Astrocyte (in vitro differentiated cells and primary cell): ENCODE measurements around the gene ZNF322. TPM values are rescaled to one million over a fixed set of nuclear protein-coding genes. Genes with fewer than 3 reads are reported as not detected.

Experiments used
- DNase-seq: peaks from one replicate; pipeline ENCODE4 v3.0.0-alpha.2; 2010; ENCODE audit warnings: low read depth
- FAIRE-seq: peaks from 2 replicates; lab custom pipeline; 2011; peaks lifted over from hg19 to GRCh38; lab: Jason Lieb, UNC
- H2AFZ ChIP-seq: 2 replicates; pipeline ENCODE4 v1.6.0; 2012; ENCODE audit warnings: low read depth, low read length, inconsistent platforms
- H3K27ac ChIP-seq: 2 replicates; pipeline ENCODE4 v1.5.1; 2011; ENCODE audit warnings: low read depth, low read length, inconsistent platforms
- H3K27me3 ChIP-seq: 2 replicates; pipeline ENCODE4 v1.6.0; 2011; ENCODE audit warnings: low read length, inconsistent platforms; ENCODE audit not compliant: insufficient read depth
- H3K36me3 ChIP-seq: 2 replicates; pipeline ENCODE4 v1.5.1; 2011; ENCODE audit warnings: low read length, inconsistent platforms; ENCODE audit not compliant: insufficient read depth
- H3K4me1 ChIP-seq: 2 replicates; pipeline ENCODE4 v1.5.1; 2011; ENCODE audit warnings: low read length, inconsistent platforms; ENCODE audit not compliant: insufficient read depth
- H3K4me2 ChIP-seq: 2 replicates; pipeline ENCODE4 v1.6.0; 2012; ENCODE audit warnings: low read length, inconsistent platforms
- H3K4me3 ChIP-seq: 2 replicates; pipeline ENCODE4 v1.5.1; 2011; ENCODE audit warnings: low read depth, mild to moderate bottlenecking, low read length, inconsistent platforms; ENCODE audit not compliant: insufficient read depth
- H3K79me2 ChIP-seq: 2 replicates; pipeline ENCODE4 v1.6.0; 2012; ENCODE audit warnings: mild to moderate bottlenecking, low read length, inconsistent platforms; ENCODE audit not compliant: insufficient read depth
- H3K9ac ChIP-seq: 2 replicates; pipeline ENCODE4 v1.6.0; 2012; ENCODE audit warnings: mild to moderate bottlenecking, low read length, inconsistent platforms
- H3K9me3 ChIP-seq: 2 replicates; pipeline ENCODE4 v1.5.1; 2012; ENCODE audit warnings: low read depth, mild to moderate bottlenecking, low read length, inconsistent platforms; ENCODE audit not compliant: insufficient read depth
- H4K20me1 ChIP-seq: 2 replicates; pipeline ENCODE4 v1.6.0; 2012; ENCODE audit warnings: low read length, inconsistent platforms; ENCODE audit not compliant: insufficient read depth
- H3K27ac Mint-ChIP-seq: one replicate; pipeline ENCODE4 v1.8.0; 2021; ENCODE audit warnings: mild to moderate bottlenecking, mixed read lengths; ENCODE audit not compliant: unreplicated experiment
- H3K27me3 Mint-ChIP-seq: one replicate; pipeline ENCODE4 v1.8.0; 2021; ENCODE audit warnings: low read depth, mixed read lengths; ENCODE audit not compliant: unreplicated experiment
- H3K36me3 Mint-ChIP-seq: one replicate; pipeline ENCODE4 v1.8.0; 2021; ENCODE audit warnings: low read depth, mixed read lengths; ENCODE audit not compliant: unreplicated experiment
- H3K4me1 Mint-ChIP-seq: one replicate; pipeline ENCODE4 v1.8.0; 2021; ENCODE audit warnings: low read depth, mixed read lengths; ENCODE audit not compliant: unreplicated experiment
- H3K4me3 Mint-ChIP-seq: one replicate; pipeline ENCODE4 v1.8.0; 2021; ENCODE audit warnings: mild to moderate bottlenecking, moderate library complexity, mixed read lengths; ENCODE audit not compliant: unreplicated experiment
- H3K9me3 Mint-ChIP-seq: one replicate; pipeline ENCODE4 v1.8.0; 2021; ENCODE audit warnings: mild to moderate bottlenecking, mixed read lengths; ENCODE audit not compliant: unreplicated experiment
- EZH2 ChIP-seq: IDR thresholded peaks from 2 replicates; pipeline ENCODE4 v1.6.1; 2012; ENCODE audit warnings: mild to moderate bottlenecking, low read length, inconsistent platforms; ENCODE audit not compliant: insufficient read depth
- total RNA-seq: library from RNA; stranded (reverse); gene quantifications from 2 replicates; pipeline ENCODE4 v1.2.1, GENCODE V29; 2021
- TF ChIP-seq, protein P1 (sequence below): IDR thresholded peaks from 2 replicates; pipeline ENCODE4 v1.5.1; 2011; ENCODE audit warnings: low read depth, mild to moderate bottlenecking, inconsistent platforms, low read length, moderate library complexity; ENCODE audit not compliant: insufficient read depth

Gene ZNF322
- total RNA-seq, 1 donor from 2014 or later = 27.3 TPM

DNA sequence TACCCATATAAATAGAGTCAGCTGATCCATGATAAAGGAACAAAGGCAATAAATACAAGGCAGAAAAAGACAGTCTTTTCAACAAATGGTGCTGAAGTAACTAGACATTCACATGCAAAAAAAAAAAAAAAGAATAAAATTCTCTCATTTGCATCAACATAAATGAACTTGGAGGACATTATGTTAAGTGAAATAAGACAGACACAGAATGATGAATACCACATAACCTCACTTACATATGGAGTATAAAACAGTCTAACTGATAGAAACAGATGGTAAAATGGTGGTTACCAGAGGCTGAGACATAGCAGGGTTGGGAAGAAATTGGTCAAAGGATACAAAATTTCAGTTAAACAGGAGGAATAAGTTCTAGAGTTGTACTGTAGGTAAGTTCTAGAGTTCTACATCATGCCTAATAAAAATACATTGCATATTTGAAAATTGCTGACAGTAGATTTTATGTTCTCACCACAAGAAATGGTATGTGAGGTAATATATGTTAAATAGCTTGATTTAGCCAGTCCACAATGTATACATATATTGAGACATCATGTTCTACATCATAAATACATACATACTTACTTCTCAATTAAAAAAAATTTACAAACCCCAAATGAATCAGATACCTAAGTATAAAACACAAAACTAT, 8.3 kb downstream of the ZNF322 start:
- Histone ChIP-seq H3K4me1 (no peaks in the 10 kb centered on the region), H3K9ac (no peak overlapping the region), H3K36me3 (no peaks in the 10 kb centered on the region), H2AFZ (no peak overlapping the region), H3K27me3 (no peaks in the 10 kb centered on the region), H3K4me2 (no peak overlapping the region), H4K20me1 (peaks cover 11% of the 10 kb centered on the region), H3K4me3 (no peak overlapping the region), H3K79me2 (peaks cover 82% of the 10 kb centered on the region), H3K9me3 (no peaks in the 10 kb centered on the region), H3K27ac (no peak overlapping the region)
- H3K27ac Mint-ChIP-seq = no peak overlapping the region
- no peak for FAIRE-seq
- DNase-seq = no peak
- peaks cover 10% of the 10 kb centered on the region for H3K9me3 Mint-ChIP-seq
- no peak overlapping the region for H3K4me3 Mint-ChIP-seq
- no peaks in the 10 kb centered on the region for H3K27me3 Mint-ChIP-seq
- TF ChIP-seq, protein P1, sequence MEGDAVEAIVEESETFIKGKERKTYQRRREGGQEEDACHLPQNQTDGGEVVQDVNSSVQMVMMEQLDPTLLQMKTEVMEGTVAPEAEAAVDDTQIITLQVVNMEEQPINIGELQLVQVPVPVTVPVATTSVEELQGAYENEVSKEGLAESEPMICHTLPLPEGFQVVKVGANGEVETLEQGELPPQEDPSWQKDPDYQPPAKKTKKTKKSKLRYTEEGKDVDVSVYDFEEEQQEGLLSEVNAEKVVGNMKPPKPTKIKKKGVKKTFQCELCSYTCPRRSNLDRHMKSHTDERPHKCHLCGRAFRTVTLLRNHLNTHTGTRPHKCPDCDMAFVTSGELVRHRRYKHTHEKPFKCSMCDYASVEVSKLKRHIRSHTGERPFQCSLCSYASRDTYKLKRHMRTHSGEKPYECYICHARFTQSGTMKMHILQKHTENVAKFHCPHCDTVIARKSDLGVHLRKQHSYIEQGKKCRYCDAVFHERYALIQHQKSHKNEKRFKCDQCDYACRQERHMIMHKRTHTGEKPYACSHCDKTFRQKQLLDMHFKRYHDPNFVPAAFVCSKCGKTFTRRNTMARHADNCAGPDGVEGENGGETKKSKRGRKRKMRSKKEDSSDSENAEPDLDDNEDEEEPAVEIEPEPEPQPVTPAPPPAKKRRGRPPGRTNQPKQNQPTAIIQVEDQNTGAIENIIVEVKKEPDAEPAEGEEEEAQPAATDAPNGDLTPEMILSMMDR = no peak
- no peak for TF ChIP-seq EZH2
- H3K4me1 Mint-ChIP-seq = no peaks in the 10 kb centered on the region
- H3K36me3 Mint-ChIP-seq = peaks cover 31% of the 10 kb centered on the region

DNA sequence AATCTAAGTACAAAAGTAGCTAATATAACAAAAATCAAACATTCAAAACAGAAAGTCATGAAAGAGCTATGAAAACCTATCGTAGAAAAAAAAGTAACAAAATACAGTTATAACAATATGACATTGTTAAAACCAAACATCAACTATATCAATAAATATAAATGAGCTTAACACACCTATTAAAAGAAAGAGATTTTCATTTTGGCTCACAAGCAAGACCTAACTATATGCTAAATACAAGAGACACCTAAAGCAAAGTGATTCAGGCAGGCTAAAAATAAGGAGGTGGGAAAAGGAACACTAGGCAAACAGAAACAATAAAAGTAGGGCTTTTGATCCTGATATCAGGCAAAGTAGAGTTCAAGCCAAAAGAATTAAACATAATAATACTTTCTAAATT, 13.5 kb downstream of the ZNF322 start:
- Mint-ChIP-seq H3K36me3 (peaks cover 42% of the 10 kb centered on the region), H3K27me3 (no peaks in the 10 kb centered on the region), H3K4me1 (no peaks in the 10 kb centered on the region), H3K27ac (no peak overlapping the region), H3K4me3 (no peak overlapping the region), H3K9me3 (peaks cover 43% of the 10 kb centered on the region)
- H3K27ac ChIP-seq = no peak overlapping the region
- no peak overlapping the region for H3K9ac ChIP-seq
- no peaks in the 10 kb centered on the region for H3K27me3 ChIP-seq
- H2AFZ ChIP-seq = no peak overlapping the region
- peaks cover 19% of the 10 kb centered on the region for H3K9me3 ChIP-seq
- peaks cover 16% of the 10 kb centered on the region for H3K36me3 ChIP-seq
- H3K4me1 ChIP-seq = no peaks in the 10 kb centered on the region
- H3K79me2 ChIP-seq = peaks cover 60% of the 10 kb centered on the region
- no peak for DNase-seq
- no peak for FAIRE-seq
- no peak overlapping the region for H3K4me3 ChIP-seq
- no peak for TF ChIP-seq EZH2
- TF ChIP-seq, protein P1 = no peak
- H3K4me2 ChIP-seq = no peak overlapping the region
- H4K20me1 ChIP-seq = peaks cover 8% of the 10 kb centered on the region

DNA sequence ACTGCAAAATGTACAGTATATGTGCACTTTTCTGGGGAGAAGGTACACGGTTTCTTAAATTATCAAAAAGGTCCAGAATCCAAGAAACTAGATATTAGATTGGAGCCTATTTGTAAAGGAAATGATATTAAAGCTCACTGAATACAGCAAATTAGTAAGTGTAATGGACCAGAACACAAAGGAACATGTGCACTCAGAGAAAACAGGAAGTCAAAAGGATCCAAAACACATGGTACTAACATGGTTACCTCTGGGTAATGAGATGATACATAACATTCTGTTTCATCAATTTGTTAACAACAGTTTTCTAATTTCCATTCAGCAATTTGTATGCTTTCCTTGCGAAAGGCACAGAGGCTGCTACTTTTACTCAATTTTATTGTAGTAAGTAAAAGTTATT, 18.7 kb downstream of the ZNF322 start:
- Mint-ChIP-seq H3K9me3 (peaks cover 55% of the 10 kb centered on the region), H3K27me3 (no peaks in the 10 kb centered on the region), H3K4me1 (no peaks in the 10 kb centered on the region), H3K27ac (no peak overlapping the region), H3K36me3 (peaks cover 61% of the 10 kb centered on the region), H3K4me3 (no peak overlapping the region)
- Histone ChIP-seq H3K79me2 (peaks cover 15% of the 10 kb centered on the region), H3K36me3 (peaks cover 29% of the 10 kb centered on the region), H3K4me2 (no peak overlapping the region), H2AFZ (no peak overlapping the region), H3K27ac (no peak overlapping the region), H4K20me1 (peaks cover 8% of the 10 kb centered on the region), H3K9ac (no peak overlapping the region), H3K4me3 (no peak overlapping the region), H3K4me1 (no peaks in the 10 kb centered on the region), H3K27me3 (no peaks in the 10 kb centered on the region), H3K9me3 (peaks cover 33% of the 10 kb centered on the region)
- TF ChIP-seq, protein P1 = no peak
- TF ChIP-seq EZH2 = no peak
- DNase-seq (no peak), FAIRE-seq (no peak)
